ENCODE data around the gene IL10.

GRCh38 chr1:206786212-206786886 is 14.1 kb upstream of the IL10 start:
- TF ChIP-seq CTCF (IDR thresholded peaks at IDR 0.05) (no peak), POLR2A (IDR thresholded peaks at IDR 0.05) (no peak)

Measured in stomach (tissue), 4 donors.